Loucy (cell line): ENCODE measurements around the gene FGD6.
"Not testable (repeated sequence)": the region's sequence is repeated elsewhere in the genome, so short reads cannot be mapped to it uniquely, and the experiment has no call there.

Experiments
- H2AFZ ChIP-seq: fragments of 200-600 bp; sonication (generic); 2 replicates; pipeline ENCODE4 v1.6.0; 2016; ENCODE audit warnings: antibody characterized with exemption, mild to moderate bottlenecking, low read length, moderate library complexity
- H3F3A ChIP-seq: fragments of 200-600 bp; 2 replicates; pipeline ENCODE4 v1.6.0; 2016; ENCODE audit warnings: antibody characterized with exemption, low read depth, mild to moderate bottlenecking
- H3K27me3 ChIP-seq: fragments of 200-600 bp; sonication (generic); 2 replicates; pipeline ENCODE4 v1.6.1; 2014; ENCODE audit warnings: low read length, mild to moderate bottlenecking; ENCODE audit not compliant: insufficient read depth, poor library complexity, severe bottlenecking
- H3K36me3 ChIP-seq: fragments of 200-600 bp; sonication (generic); 2 replicates; pipeline ENCODE4 v1.6.1; 2016; ENCODE audit warnings: low read length; ENCODE audit not compliant: insufficient read depth
- H3K4me1 ChIP-seq: fragments of 200-600 bp; sonication (generic); 2 replicates; pipeline ENCODE4 v1.5.1; 2014; ENCODE audit warnings: low read length, mild to moderate bottlenecking; ENCODE audit not compliant: insufficient read depth, poor library complexity, severe bottlenecking
- H3K4me2 ChIP-seq: fragments of 200-600 bp; sonication (generic); 2 replicates; pipeline ENCODE4 v1.6.0; 2014; ENCODE audit warnings: antibody characterized with exemption, low read length, low read depth, mild to moderate bottlenecking; ENCODE audit not compliant: poor library complexity, severe bottlenecking
- H3K4me3 ChIP-seq: fragments of 200-600 bp; sonication (generic); 2 replicates; pipeline ENCODE4 v1.5.1; 2014; ENCODE audit warnings: low read length, mild to moderate bottlenecking, mixed read lengths; ENCODE audit not compliant: poor library complexity, severe bottlenecking
- H3K79me2 ChIP-seq: fragments of 200-600 bp; sonication (generic); 2 replicates; pipeline ENCODE4 v1.6.1; 2014; ENCODE audit warnings: low read length; ENCODE audit not compliant: insufficient read depth
- H3K9ac ChIP-seq: fragments of 200-600 bp; sonication (generic); 2 replicates; pipeline ENCODE4 v1.6.0; 2014; ENCODE audit warnings: mild to moderate bottlenecking, low read depth, low read length, moderate library complexity; ENCODE audit not compliant: poor library complexity, severe bottlenecking
- H3K9me2 ChIP-seq: fragments of 200-600 bp; sonication (generic); replicated peaks from 2 replicates; pipeline ENCODE4 v1.6.1; 2016; ENCODE audit warnings: low read depth, low read length, mixed read lengths
- H3K9me3 ChIP-seq: fragments of 200-600 bp; sonication (generic); 2 replicates; pipeline ENCODE4 v1.6.1; 2014; ENCODE audit warnings: mild to moderate bottlenecking, antibody characterized with exemption, low read length, low read depth; ENCODE audit not compliant: insufficient read depth
- H4K20me1 ChIP-seq: fragments of 200-600 bp; sonication (generic); 2 replicates; pipeline ENCODE4 v1.6.0; 2014; ENCODE audit warnings: antibody characterized with exemption, low read length, mild to moderate bottlenecking; ENCODE audit not compliant: insufficient read depth, poor library complexity, severe bottlenecking
- EZH2phosphoT487 ChIP-seq: fragments of 200-600 bp; IDR thresholded peaks from 2 replicates; pipeline ENCODE4 v1.6.1; 2018; ENCODE audit warnings: antibody characterized with exemption, mild to moderate bottlenecking, moderate library complexity, borderline replicate concordance
- TF ChIP-seq, protein P1 (sequence below): fragments of 200-600 bp; sonication (generic); conservative IDR thresholded peaks from 2 replicates; pipeline ENCODE4 v1.5.1; 2014; ENCODE audit warnings: mild to moderate bottlenecking, antibody characterized with exemption, low read length

FGD6 gene

DNA sequence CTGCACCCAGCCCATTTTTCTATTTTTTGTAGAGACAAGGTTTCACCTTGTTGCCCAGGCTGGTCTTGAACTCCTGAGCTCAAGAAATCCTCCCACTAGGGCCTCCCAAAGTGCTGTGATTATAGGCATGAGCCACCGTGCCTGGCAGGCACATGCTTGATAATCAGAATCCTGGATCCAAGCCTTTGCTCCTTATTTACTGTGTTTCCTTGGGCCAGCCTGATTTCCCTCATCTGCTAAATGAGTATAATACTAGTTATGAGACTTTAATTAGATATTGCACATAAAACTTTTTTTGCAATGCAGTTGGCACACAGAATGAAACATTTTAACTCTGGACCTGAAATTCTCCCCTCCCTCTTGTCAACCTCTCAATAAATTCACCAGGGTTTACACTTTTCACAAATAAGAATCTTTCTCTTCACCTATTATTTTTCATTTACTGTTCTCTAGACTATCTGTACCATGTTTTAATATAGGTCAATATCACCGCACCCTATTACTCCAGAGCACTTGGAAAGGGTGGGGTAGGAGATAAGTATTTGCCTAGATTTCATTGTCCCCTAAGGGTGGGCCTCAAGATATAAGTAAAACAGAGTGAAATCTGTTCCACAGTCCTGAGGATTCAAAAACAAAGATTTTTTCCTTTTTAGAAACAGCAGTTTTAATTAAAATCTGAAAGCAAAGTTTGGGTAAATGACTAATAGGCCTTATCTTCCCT lies 74.7 kb downstream of the FGD6 start:
- Histone ChIP-seq H3K4me3 (no peak overlapping the region), H3K79me2 (no peaks in the 10 kb centered on the region), H3F3A (no peaks in the 10 kb centered on the region), H3K4me2 (no peak overlapping the region), H3K27me3 (no peaks in the 10 kb centered on the region), H3K36me3 (no peaks in the 10 kb centered on the region), H2AFZ (no peak overlapping the region), H3K9ac (no peak overlapping the region), H3K9me3 (no peaks in the 10 kb centered on the region), H3K4me1 (no peaks in the 10 kb centered on the region), H3K9me2 (no peaks in the 10 kb centered on the region), H4K20me1 (no peaks in the 10 kb centered on the region)
- no peak for TF ChIP-seq EZH2phosphoT487
- TF ChIP-seq, protein P1, sequence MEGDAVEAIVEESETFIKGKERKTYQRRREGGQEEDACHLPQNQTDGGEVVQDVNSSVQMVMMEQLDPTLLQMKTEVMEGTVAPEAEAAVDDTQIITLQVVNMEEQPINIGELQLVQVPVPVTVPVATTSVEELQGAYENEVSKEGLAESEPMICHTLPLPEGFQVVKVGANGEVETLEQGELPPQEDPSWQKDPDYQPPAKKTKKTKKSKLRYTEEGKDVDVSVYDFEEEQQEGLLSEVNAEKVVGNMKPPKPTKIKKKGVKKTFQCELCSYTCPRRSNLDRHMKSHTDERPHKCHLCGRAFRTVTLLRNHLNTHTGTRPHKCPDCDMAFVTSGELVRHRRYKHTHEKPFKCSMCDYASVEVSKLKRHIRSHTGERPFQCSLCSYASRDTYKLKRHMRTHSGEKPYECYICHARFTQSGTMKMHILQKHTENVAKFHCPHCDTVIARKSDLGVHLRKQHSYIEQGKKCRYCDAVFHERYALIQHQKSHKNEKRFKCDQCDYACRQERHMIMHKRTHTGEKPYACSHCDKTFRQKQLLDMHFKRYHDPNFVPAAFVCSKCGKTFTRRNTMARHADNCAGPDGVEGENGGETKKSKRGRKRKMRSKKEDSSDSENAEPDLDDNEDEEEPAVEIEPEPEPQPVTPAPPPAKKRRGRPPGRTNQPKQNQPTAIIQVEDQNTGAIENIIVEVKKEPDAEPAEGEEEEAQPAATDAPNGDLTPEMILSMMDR, result no peak

DNA sequence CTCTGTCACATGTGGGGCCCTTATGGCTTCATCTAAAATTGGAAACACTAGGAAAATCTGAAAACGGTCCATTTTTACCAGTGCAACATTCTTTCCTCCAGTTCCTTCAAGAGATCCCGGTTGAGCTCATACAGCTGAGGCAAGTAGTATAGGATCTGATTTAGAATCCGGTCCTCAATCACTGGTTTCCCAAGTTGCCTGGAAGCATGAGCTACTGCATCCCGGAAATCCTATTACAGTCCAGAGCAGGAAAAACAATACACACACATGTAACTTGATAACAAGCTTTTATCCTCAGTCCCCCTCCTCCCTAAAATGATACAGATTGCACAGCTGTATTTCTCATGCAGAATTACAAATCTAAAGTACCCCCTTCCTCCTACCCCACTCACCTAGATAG lies 76.0 kb downstream of the FGD6 start:
- H3F3A ChIP-seq, result no peaks in the 10 kb centered on the region
- H3K4me3 ChIP-seq, result no peak overlapping the region
- no peak overlapping the region for H3K4me2 ChIP-seq
- no peaks in the 10 kb centered on the region for H3K36me3 ChIP-seq
- no peak overlapping the region for H2AFZ ChIP-seq
- H3K9me2 ChIP-seq, result no peaks in the 10 kb centered on the region
- no peaks in the 10 kb centered on the region for H3K27me3 ChIP-seq
- H4K20me1 ChIP-seq, result no peaks in the 10 kb centered on the region
- no peaks in the 10 kb centered on the region for H3K9me3 ChIP-seq
- H3K4me1 ChIP-seq, result no peaks in the 10 kb centered on the region
- no peak overlapping the region for H3K9ac ChIP-seq
- TF ChIP-seq, protein P1, result no peak
- no peak for TF ChIP-seq EZH2phosphoT487
- no peaks in the 10 kb centered on the region for H3K79me2 ChIP-seq

DNA sequence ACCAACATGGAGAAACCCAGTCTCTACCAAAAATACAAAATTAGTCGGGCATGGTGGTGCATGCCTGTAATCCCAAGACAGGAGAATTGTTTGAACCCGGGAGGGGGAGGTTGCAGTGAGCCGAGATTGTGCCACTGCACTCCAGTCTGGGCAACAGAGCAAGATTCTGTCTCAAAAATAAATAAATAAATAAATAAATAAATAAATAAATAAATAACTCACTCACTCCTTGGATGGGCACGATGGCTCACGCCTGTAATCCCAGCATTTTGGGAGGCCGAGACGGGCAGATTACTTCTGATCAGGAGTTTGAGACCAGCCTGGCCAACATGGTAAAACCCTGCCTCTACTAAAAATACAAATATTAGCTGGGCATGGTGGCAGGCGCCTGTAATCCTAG lies 79.2 kb downstream of the FGD6 start:
- H3K4me2 ChIP-seq, H3K4me3 ChIP-seq, H3K9me3 ChIP-seq, H3K27me3 ChIP-seq, H3K79me2 ChIP-seq, H3K36me3 ChIP-seq, H3K9me2 ChIP-seq, H4K20me1 ChIP-seq, H3K4me1 ChIP-seq, H3K9ac ChIP-seq, H3F3A ChIP-seq, H2AFZ ChIP-seq: not testable (repeated sequence)

DNA sequence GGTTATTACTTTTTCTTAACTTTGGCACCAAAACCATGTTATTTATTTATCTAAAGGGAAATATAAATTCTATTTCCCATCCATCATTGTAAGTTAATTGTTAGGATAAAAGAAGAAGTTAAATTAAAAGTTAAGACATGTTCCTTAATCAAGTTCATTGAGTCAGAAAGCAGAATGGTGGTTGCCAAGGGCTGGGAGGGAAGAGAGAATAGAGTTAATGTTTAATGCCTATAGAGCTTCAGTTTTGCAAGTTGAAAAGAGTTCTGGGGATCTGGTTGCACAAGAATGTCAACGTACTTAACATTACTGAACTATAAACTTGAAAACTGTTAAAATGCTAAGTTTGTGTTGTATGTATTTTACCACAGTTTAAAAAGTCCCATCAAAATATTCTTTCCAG lies 80.7 kb downstream of the FGD6 start:
- H3K27me3 ChIP-seq, result no peaks in the 10 kb centered on the region
- no peaks in the 10 kb centered on the region for H3K9me2 ChIP-seq
- H3K9ac ChIP-seq, result no peak overlapping the region
- H4K20me1 ChIP-seq, result no peaks in the 10 kb centered on the region
- H3K4me2 ChIP-seq, result no peak overlapping the region
- H3K4me1 ChIP-seq, result no peaks in the 10 kb centered on the region
- TF ChIP-seq, protein P1, result no peak
- H3F3A ChIP-seq, result no peaks in the 10 kb centered on the region
- H3K36me3 ChIP-seq, result no peaks in the 10 kb centered on the region
- H2AFZ ChIP-seq, result no peak overlapping the region
- H3K4me3 ChIP-seq, result no peak overlapping the region
- no peaks in the 10 kb centered on the region for H3K9me3 ChIP-seq
- H3K79me2 ChIP-seq, result no peaks in the 10 kb centered on the region
